ENCODE data around the gene TPSAB1.
"Not testable (repeated sequence)": the region's sequence is repeated elsewhere in the genome, so short reads cannot be mapped to it uniquely, and the experiment has no call there.

TPSAB1 gene

GRCh38 chr16:1245452-1246020 lies 5.0 kb downstream of the TPSAB1 start:
- no peak for TF ChIP-seq CTCF (IDR thresholded peaks at IDR 0.05; ENCODE audit: poor library complexity, severe bottlenecking)
- no peaks in the 10 kb centered on the region for H3K4me1 ChIP-seq (ENCODE audit: insufficient read depth, poor library complexity, severe bottlenecking)
- DNase-seq (ENCODE audit: low spot score) (peak; percentile 59), ATAC-seq (ENCODE audit: low read depth) (no peak)
- no peaks in the 10 kb centered on the region for H3K36me3 ChIP-seq (ENCODE audit: low read depth)
- no peak overlapping the region for H3K4me3 ChIP-seq (ENCODE audit: severe bottlenecking)
- no peak overlapping the region for H3K27ac ChIP-seq (ENCODE audit: poor library complexity, severe bottlenecking)
- H3K9me3 ChIP-seq (ENCODE audit: severe bottlenecking) = no peaks in the 10 kb centered on the region
- peaks cover 21% of the 10 kb centered on the region for H3K27me3 ChIP-seq (ENCODE audit: insufficient read depth, poor library complexity, severe bottlenecking)

GRCh38 chr16:1247903-1248537 lies 7.5 kb downstream of the TPSAB1 start:
- H3K4me1 ChIP-seq (ENCODE audit: insufficient read depth, poor library complexity, severe bottlenecking); H3K27ac ChIP-seq (ENCODE audit: poor library complexity, severe bottlenecking); H3K36me3 ChIP-seq (ENCODE audit: low read depth); H3K9me3 ChIP-seq (ENCODE audit: severe bottlenecking); ATAC-seq (ENCODE audit: low read depth); H3K4me3 ChIP-seq (ENCODE audit: severe bottlenecking): not testable (repeated sequence)
- H3K27me3 ChIP-seq (ENCODE audit: insufficient read depth, poor library complexity, severe bottlenecking) = peaks cover 21% of the 10 kb centered on the region
- DNase-seq (ENCODE audit: low spot score) = peak; percentile 12

GRCh38 chr16:1249031-1249755 lies 8.7 kb downstream of the TPSAB1 start:
- H3K4me1 ChIP-seq (ENCODE audit: insufficient read depth, poor library complexity, severe bottlenecking); H3K9me3 ChIP-seq (ENCODE audit: severe bottlenecking); H3K4me3 ChIP-seq (ENCODE audit: severe bottlenecking); H3K36me3 ChIP-seq (ENCODE audit: low read depth); H3K27ac ChIP-seq (ENCODE audit: poor library complexity, severe bottlenecking): not testable (repeated sequence)
- H3K27me3 ChIP-seq (ENCODE audit: insufficient read depth, poor library complexity, severe bottlenecking) = peaks cover 21% of the 10 kb centered on the region
- ATAC-seq (ENCODE audit: low read depth) (peak; percentile 55; the same call in 2 of the 3 replicates), DNase-seq (ENCODE audit: low spot score) (peak; percentile 21)

GRCh38 chr16:1253701-1254364 lies 13.3 kb downstream of the TPSAB1 start:
- ATAC-seq (ENCODE audit: low read depth) = peak; percentile 22; the same call in 1 of the 3 replicates
- H3K9me3 ChIP-seq (ENCODE audit: severe bottlenecking); H3K27ac ChIP-seq (ENCODE audit: poor library complexity, severe bottlenecking); H3K4me1 ChIP-seq (ENCODE audit: insufficient read depth, poor library complexity, severe bottlenecking); H3K4me3 ChIP-seq (ENCODE audit: severe bottlenecking); H3K36me3 ChIP-seq (ENCODE audit: low read depth); DNase-seq (ENCODE audit: low spot score); H3K27me3 ChIP-seq (ENCODE audit: insufficient read depth, poor library complexity, severe bottlenecking): not testable (repeated sequence)

- not testable (repeated sequence) for H3K36me3 ChIP-seq (ENCODE audit: low read depth); ATAC-seq (ENCODE audit: low read depth); H3K9me3 ChIP-seq (ENCODE audit: severe bottlenecking); H3K27ac ChIP-seq (ENCODE audit: poor library complexity, severe bottlenecking); H3K4me1 ChIP-seq (ENCODE audit: insufficient read depth, poor library complexity, severe bottlenecking); H3K4me3 ChIP-seq (ENCODE audit: severe bottlenecking)
- H3K27me3 ChIP-seq (ENCODE audit: insufficient read depth, poor library complexity, severe bottlenecking) = peaks cover 11% of the 10 kb centered on the region
- peak; percentile 57 for DNase-seq (ENCODE audit: low spot score)
These were observed 14.3 kb downstream of the TPSAB1 start for GRCh38 chr16:1254821-1255220.

- H3K4me3 ChIP-seq (ENCODE audit: severe bottlenecking); H3K27ac ChIP-seq (ENCODE audit: poor library complexity, severe bottlenecking); H3K9me3 ChIP-seq (ENCODE audit: severe bottlenecking); H3K4me1 ChIP-seq (ENCODE audit: insufficient read depth, poor library complexity, severe bottlenecking); H3K36me3 ChIP-seq (ENCODE audit: low read depth); ATAC-seq (ENCODE audit: low read depth): not testable (repeated sequence)
- H3K27me3 ChIP-seq (ENCODE audit: insufficient read depth, poor library complexity, severe bottlenecking) = peaks cover 17% of the 10 kb centered on the region
- peak; percentile 34 for DNase-seq (ENCODE audit: low spot score)
These were observed 15.0 kb downstream of the TPSAB1 start, which contains the start of gene TPSD1 for GRCh38 chr16:1255276-1256122. TPSD1 (plus strand) TSS chr16:1256069; CDS start chr16:1256281, 212 bp downstream.

GRCh38 chr16:1256296-1256873 lies 15.9 kb downstream of the TPSAB1 start:
- peaks cover 23% of the 10 kb centered on the region for H3K27me3 ChIP-seq (ENCODE audit: insufficient read depth, poor library complexity, severe bottlenecking)
- not testable (repeated sequence) for H3K36me3 ChIP-seq (ENCODE audit: low read depth); H3K9me3 ChIP-seq (ENCODE audit: severe bottlenecking); H3K4me3 ChIP-seq (ENCODE audit: severe bottlenecking); ATAC-seq (ENCODE audit: low read depth); H3K27ac ChIP-seq (ENCODE audit: poor library complexity, severe bottlenecking); H3K4me1 ChIP-seq (ENCODE audit: insufficient read depth, poor library complexity, severe bottlenecking)
- peak; percentile 54 for DNase-seq (ENCODE audit: low spot score)
